GM21515 (cell line): ENCODE results near the gene PAX8.

ENCODE experiments used
- ATAC-seq: cut with Tn5 transposase; IDR thresholded peaks from one replicate; pipeline ENCODE4 v1.9.1; 2021; ENCODE audit not compliant: unreplicated experiment

The PAX8 gene

GRCh38 chr2:113186433-113186796 lies 92.3 kb downstream of the PAX8 start:
- ATAC-seq, result no peak

GRCh38 chr2:113185664-113186432 lies 92.9 kb downstream of the PAX8 start:
- ATAC-seq, result no peak

- ATAC-seq, result no peak
Measured at GRCh38 chr2:113184531-113185230, 94.0 kb downstream of the PAX8 start.

- ATAC-seq, result no peak
Measured at GRCh38 chr2:113183703-113184102, 95.0 kb downstream of the PAX8 start.

- ATAC-seq, result no peak
Measured at GRCh38 chr2:113183264-113183663, 95.5 kb downstream of the PAX8 start.

- ATAC-seq, result no peak
Measured at GRCh38 chr2:113182471-113183260, 96.1 kb downstream of the PAX8 start.

GRCh38 chr2:113181258-113182051 lies 97.3 kb downstream of the PAX8 start:
- no peak for ATAC-seq

GRCh38 chr2:113180131-113180946 lies 98.4 kb downstream of the PAX8 start:
- no peak for ATAC-seq

- no peak for ATAC-seq
Measured at GRCh38 chr2:113179446-113180045, 99.2 kb downstream of the PAX8 start.

- no peak for ATAC-seq
Measured at GRCh38 chr2:113178891-113179290, 99.8 kb downstream of the PAX8 start.

GRCh38 chr2:113178069-113178746 lies 100.5 kb downstream of the PAX8 start:
- no peak for ATAC-seq

- no peak for ATAC-seq
Measured at GRCh38 chr2:113176696-113177355, 101.9 kb downstream of the PAX8 start.

- no peak for ATAC-seq
Measured at GRCh38 chr2:113175736-113176695, 102.7 kb downstream of the PAX8 start.

- peak; percentile 70 for ATAC-seq
Measured at GRCh38 chr2:113175042-113175628, 103.6 kb downstream of the PAX8 start.

GRCh38 chr2:113174376-113174750 lies 104.4 kb downstream of the PAX8 start:
- ATAC-seq, result no peak

- ATAC-seq, result peak; percentile 82
Measured at GRCh38 chr2:113173542-113174375, 105.0 kb downstream of the PAX8 start, which contains the start of gene PSD4. Gene PSD4 (plus strand): TSS chr2:113173971. CDS start chr2:113182457, 8,486 bp downstream.
